Measurements from ENCODE around the gene KCNJ9.
"Not testable (repeated sequence)": the region's sequence is repeated elsewhere in the genome, so short reads cannot be mapped to it uniquely, and the experiment has no call there.

Gene KCNJ9

GRCh38 chr1:160081261-160081936 lies at the start of gene KCNJ9:
Gene KCNJ9 (plus strand): TSS chr1:160081538. CDS start chr1:160084031, 2,493 bp downstream.
- DNase-seq, result no peak

DNA sequence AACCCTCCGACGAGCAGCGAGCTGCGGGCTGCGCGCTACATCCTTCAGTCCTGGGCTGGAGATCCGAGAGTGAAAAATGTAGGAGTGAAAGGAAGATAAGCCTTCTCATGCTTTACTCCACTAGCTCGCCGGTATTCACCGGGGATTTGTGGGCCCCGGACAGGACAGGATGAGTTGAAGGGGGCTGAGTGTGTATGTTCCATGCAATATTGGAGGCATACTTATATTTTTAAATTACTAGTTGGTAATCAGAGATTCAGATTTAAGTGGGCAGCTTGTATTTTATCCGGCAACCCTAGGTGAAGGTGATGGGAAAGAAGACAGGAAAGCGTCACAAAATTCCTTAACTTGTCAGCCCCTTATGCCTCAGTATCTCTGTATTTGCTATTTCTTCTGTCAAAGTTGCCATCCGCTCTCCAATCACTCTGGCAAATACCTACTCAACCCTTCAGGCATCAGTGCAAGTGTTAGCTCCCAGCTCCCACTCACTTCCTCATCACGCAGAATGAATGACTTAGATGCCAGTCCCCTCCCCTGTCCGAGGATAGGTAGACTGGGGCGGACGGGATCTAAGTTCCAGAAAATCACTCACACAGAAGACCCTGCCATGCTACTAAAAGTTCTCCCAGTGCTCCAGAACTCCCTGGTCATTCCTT lies 49.0 kb upstream of the KCNJ9 start:
- peak; percentile 24 for DNase-seq

GRCh38 chr1:160040476-160040875 lies 40.9 kb upstream of the KCNJ9 start:
- DNase-seq, result no peak

DNA sequence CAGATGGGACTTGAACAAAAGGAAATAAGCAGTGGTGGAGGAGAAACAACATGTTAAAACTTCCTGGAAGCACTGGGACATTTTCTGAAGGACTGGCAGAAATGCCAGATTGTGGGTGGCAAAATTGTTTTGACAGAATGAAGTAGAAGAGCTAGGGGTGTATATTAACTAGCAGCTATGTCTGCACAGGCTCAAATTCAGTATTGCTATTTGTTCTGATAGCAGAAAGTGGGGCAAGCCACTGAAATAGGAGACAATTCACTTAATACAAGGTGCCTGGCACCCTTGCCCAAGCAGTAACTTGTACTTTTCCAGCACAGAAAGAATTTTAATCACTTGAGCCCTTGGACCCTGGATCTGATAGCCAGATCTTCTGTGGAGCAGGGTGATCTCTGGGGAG lies 37.8 kb upstream of the KCNJ9 start:
- no peak for DNase-seq

GRCh38 chr1:160045653-160046052 lies 35.7 kb upstream of the KCNJ9 start:
- DNase-seq, result no peak

- peak; percentile 53 for DNase-seq
Measured at GRCh38 chr1:160046494-160047110, 34.7 kb upstream of the KCNJ9 start.

GRCh38 chr1:160047111-160047991 lies 34.0 kb upstream of the KCNJ9 start:
- no peak for DNase-seq

- no peak for DNase-seq
Measured at GRCh38 chr1:160048335-160048734, 33.0 kb upstream of the KCNJ9 start.

GRCh38 chr1:160049101-160049500 lies 32.2 kb upstream of the KCNJ9 start:
- no peak for DNase-seq

GRCh38 chr1:160050182-160050581 lies 31.2 kb upstream of the KCNJ9 start:
- DNase-seq, result not testable (repeated sequence)

- no peak for DNase-seq
Measured at GRCh38 chr1:160050619-160051018, 30.7 kb upstream of the KCNJ9 start.

GRCh38 chr1:160052936-160053335 lies 28.4 kb upstream of the KCNJ9 start:
- no peak for DNase-seq

DNA sequence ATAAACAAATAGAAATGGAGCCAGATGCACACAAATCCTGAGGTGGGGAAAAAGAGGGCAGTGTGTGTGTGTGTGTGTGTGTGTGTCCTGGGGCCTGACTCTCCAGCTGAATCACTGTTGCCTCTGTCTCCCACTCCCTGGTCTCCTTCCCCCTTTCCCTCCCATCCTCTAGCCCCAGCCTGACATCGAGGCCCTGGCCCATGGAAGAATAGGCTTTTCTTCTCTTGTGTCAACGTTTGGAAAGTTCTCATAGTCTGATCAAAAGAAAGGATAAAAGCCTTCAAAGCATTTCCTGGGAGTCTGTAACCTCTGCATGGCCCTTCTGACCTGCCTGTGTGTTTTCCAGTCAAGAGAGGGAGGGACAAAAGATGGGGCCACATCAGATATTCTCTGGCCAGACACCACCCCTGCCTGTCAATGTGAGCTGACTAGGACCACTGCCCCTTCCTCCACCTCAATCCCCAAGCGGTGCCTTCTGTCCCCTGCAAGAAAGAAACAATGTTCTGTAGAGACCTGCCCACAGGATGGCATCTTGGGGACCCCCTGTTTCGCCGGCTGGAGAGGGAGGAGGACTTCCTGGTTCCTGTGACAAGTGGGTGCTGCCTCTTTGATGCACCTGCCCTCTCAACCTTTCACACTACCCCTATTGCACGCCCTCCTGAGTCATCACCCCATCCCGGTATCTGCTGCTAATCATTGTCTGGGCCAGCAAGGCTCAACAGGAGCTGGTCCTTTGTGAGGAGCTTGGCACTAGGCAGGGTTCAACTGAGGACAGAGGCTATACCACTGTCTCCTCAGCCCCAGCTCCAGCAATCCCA lies 27.6 kb upstream of the KCNJ9 start:
- no peak for DNase-seq

- no peak for DNase-seq
Measured at GRCh38 chr1:160056648-160057169, 24.6 kb upstream of the KCNJ9 start.

DNA sequence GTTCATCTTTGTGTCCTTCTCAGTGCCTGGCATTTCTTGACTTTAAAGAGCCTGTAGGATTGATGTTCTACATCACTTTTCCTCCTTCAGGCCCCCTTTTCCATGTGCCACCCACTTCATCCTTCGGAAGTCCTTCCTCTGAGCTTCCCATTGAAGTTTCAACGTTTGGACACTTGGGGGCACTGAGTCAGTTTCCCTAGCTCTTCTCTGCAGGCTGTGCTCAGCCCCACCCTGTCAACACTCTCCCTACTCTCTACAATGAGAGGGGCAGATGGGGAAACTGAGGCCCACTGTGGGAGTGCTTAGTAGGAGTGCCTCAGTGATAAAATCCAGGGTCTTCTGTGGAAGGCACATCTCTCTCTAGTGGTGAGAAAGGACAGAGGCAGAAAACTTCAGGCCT lies 23.3 kb upstream of the KCNJ9 start:
- no peak for DNase-seq

- no peak for DNase-seq
Measured at GRCh38 chr1:160061369-160062229, 19.7 kb upstream of the KCNJ9 start.

- DNase-seq, result no peak
Measured at GRCh38 chr1:160062230-160062532, 19.2 kb upstream of the KCNJ9 start.

GRCh38 chr1:160063176-160063575 lies 18.2 kb upstream of the KCNJ9 start:
- DNase-seq, result no peak

GRCh38 chr1:160064164-160064563 lies 17.2 kb upstream of the KCNJ9 start:
- no peak for DNase-seq

DNA sequence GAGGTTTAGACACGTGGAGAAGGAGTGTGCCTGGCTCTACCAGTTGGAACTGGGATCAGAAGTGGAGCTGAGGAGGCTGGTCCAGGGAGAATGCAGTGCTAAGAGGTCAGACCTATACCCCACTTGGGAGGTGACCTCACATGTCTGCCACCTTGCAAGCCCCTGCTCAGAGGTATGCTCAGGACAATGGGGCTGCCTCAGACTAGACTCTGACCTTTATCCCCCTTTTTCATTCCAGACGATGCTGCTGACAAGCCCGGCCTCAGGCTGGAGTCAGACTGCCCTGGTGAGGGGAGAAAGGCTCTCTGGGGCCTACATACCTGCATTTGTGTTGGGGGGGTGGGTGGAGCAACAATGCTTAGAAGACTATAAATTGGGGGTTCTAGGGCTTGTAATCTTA lies 16.6 kb upstream of the KCNJ9 start:
- no peak for DNase-seq

Measured in activated CD4-positive, alpha-beta T cell treated with anti-CD3 and anti-CD28 coated beads for 48 hours (primary cell).